ENCODE results near the gene FBXO33. TPM values are rescaled to one million over a fixed set of nuclear protein-coding genes. Genes with fewer than 3 reads are reported as not detected.

Gene FBXO33
- total RNA-seq (2021), result 8.8 and 9.3 TPM in 2 replicates
- long read RNA-seq, partial matches to known transcripts, result 0 of 2 reads
- long read RNA-seq, other reads (novel, unspliced or antisense), result 2 of 2 reads

- H2BK12ac ChIP-seq (ENCODE audit: insufficient read length, low read depth, low read length), result no peak within 1 kb of the TSS
- H2AK5ac ChIP-seq (ENCODE audit: insufficient read length, low read length), result no peak within 1 kb of the TSS
- Mint-ChIP-seq H3K4me3 (peak within 1 kb of the TSS; percentile 97 to 99), H3K9me3 (no peaks in the 10 kb centered on the region), H3K36me3 (ENCODE audit: insufficient read depth in 1 of 3, low read depth in 3 of 3) (no peaks in the 10 kb centered on the region; a peak in 1 of 7 replicates), H3K27me3 (ENCODE audit: low read depth) (no peaks in the 10 kb centered on the region), H3K4me1 (peaks cover 17 to 18% of the 10 kb centered on the region in 2 experiments), H3K27ac (peak within 1 kb of the TSS; percentile 100)
- H2AFZ ChIP-seq (ENCODE audit: low read length), result no peak within 1 kb of the TSS
- no peak within 1 kb of the TSS for H3T11ph ChIP-seq (ENCODE audit: low read length)
- no peak within 1 kb of the TSS for H2BK15ac ChIP-seq (ENCODE audit: low read depth, low read length)
- H3K4me2 ChIP-seq (ENCODE audit: insufficient read depth, insufficient read length, low read length), result peak within 1 kb of the TSS; percentile 87
- H3K23ac ChIP-seq (ENCODE audit: insufficient read length, low read depth, low read length), result no peak within 1 kb of the TSS
- no peaks in the 10 kb centered on the region for H3K27me3 ChIP-seq (ENCODE audit: insufficient read depth, low read length)
- H4K5ac ChIP-seq (ENCODE audit: insufficient read length, low read depth, low read length), result peak within 1 kb of the TSS; percentile 37
- peak within 1 kb of the TSS; percentile 96 for H3K9ac ChIP-seq (ENCODE audit: extremely low read depth, insufficient read length, low read length)
- H3K23me2 ChIP-seq (ENCODE audit: insufficient read length, low read depth, low read length, poor library complexity, severe bottlenecking), result peaks cover 15% of the 10 kb centered on the region
- no peak within 1 kb of the TSS for H3K4ac ChIP-seq (ENCODE audit: low read depth, low read length)
- H4K91ac ChIP-seq (ENCODE audit: insufficient read length, low read depth, low read length), result no peak within 1 kb of the TSS
- no peak within 1 kb of the TSS for H4K8ac ChIP-seq (replicated peaks; ENCODE audit: insufficient read length, low read depth, low read length)
- WGBS (ENCODE audit: extremely low coverage, insufficient read length, low lambda C conversion rate), result no CpG with 5 or more reads among the region's 47 CpGs
- no peaks in the 10 kb centered on the region for H3K4me1 ChIP-seq (ENCODE audit: insufficient read depth, low read length)
- peak within 1 kb of the TSS; percentile 81 for H2BK120ac ChIP-seq (ENCODE audit: low read depth, low read length, poor library complexity, severe bottlenecking)
- no peak within 1 kb of the TSS for H3K56ac ChIP-seq (ENCODE audit: insufficient read length, low read depth, low read length)
- H3K18ac ChIP-seq (ENCODE audit: insufficient read length, low read depth, low read length), result peak within 1 kb of the TSS; percentile 100
- H3K79me1 ChIP-seq (ENCODE audit: insufficient read depth, low read depth, low read length, poor library complexity, severe bottlenecking), result no peaks in the 10 kb centered on the region
- peak; percentile 98 for DNase-seq
- H2BK5ac ChIP-seq (ENCODE audit: insufficient read length, low read length), result peak within 1 kb of the TSS; percentile 98
- no peak within 1 kb of the TSS for H2BK20ac ChIP-seq (ENCODE audit: low read depth, low read length, poor library complexity, severe bottlenecking)
- peak within 1 kb of the TSS; percentile 60 for H3K27ac ChIP-seq (ENCODE audit: insufficient read length, low read depth, low read length)
- TF ChIP-seq, protein P1, sequence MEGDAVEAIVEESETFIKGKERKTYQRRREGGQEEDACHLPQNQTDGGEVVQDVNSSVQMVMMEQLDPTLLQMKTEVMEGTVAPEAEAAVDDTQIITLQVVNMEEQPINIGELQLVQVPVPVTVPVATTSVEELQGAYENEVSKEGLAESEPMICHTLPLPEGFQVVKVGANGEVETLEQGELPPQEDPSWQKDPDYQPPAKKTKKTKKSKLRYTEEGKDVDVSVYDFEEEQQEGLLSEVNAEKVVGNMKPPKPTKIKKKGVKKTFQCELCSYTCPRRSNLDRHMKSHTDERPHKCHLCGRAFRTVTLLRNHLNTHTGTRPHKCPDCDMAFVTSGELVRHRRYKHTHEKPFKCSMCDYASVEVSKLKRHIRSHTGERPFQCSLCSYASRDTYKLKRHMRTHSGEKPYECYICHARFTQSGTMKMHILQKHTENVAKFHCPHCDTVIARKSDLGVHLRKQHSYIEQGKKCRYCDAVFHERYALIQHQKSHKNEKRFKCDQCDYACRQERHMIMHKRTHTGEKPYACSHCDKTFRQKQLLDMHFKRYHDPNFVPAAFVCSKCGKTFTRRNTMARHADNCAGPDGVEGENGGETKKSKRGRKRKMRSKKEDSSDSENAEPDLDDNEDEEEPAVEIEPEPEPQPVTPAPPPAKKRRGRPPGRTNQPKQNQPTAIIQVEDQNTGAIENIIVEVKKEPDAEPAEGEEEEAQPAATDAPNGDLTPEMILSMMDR (conservative IDR thresholded peaks at IDR 0.05), result no peak
- H3K14ac ChIP-seq (ENCODE audit: insufficient read depth, low read length), result peak within 1 kb of the TSS; percentile 99
- no peaks in the 10 kb centered on the region for H3K9me3 ChIP-seq (ENCODE audit: control insufficient read depth, low read depth, low read length)
- no peaks in the 10 kb centered on the region for H4K20me1 ChIP-seq (ENCODE audit: control insufficient read depth, insufficient read depth, insufficient read length)
- no peaks in the 10 kb centered on the region for H3K79me2 ChIP-seq (ENCODE audit: insufficient read depth, low read length)
These were observed at the start of gene FBXO33 for GRCh38 chr14:39432179-39432618. Gene FBXO33 (minus strand): TSS chr14:39432433. CDS start chr14:39432162, 271 bp downstream.

Data from H9 (cell line).